Smooth muscle cell of the brain vasculature (primary cell): ENCODE data around the gene PHF2.

Source experiments
- DNase-seq: peaks from one replicate; pipeline ENCODE4 v3.0.0-alpha.2; 2012; ENCODE audit warnings: low read depth, low spot score

The PHF2 gene

DNA sequence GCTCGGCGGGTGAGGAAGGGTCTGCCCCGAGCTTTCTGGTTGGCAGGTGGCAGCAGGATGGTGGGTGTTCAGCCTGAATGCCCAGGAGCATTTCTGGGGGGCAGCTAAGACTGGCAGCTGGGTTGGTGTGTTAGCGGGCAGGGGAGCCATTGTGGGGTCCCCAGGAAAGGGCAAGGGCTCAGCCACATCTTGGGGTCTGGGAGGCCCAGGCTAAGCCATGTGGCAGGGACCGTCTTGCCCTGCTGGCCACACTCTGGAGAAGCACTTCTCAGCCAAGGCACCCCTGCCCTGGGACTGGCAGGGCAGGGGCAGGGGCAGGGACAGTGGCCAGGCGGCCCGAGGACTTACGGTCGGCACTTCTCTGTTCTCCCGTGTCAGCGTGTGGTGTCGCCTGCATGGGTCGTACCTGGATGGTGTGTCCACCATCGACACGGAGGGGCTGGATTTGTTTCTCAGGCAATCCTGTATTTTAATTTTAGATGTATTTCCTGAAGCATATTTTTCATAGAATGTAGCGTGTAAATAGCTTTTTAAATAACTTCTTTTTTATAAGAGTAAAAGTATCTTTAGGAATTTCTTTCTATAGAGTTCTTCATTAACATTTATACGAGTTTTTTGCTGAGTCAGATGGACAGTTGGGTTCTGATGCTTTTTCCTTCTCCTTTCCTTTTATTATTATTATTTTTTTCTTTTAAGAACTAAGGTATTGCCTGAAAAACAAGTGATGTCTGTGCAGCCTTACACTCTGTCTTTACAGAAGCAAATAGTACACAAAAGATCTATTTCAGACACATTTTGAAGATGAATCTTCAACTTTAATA is 102.0 kb downstream of the PHF2 start:
- no peak for DNase-seq

DNA sequence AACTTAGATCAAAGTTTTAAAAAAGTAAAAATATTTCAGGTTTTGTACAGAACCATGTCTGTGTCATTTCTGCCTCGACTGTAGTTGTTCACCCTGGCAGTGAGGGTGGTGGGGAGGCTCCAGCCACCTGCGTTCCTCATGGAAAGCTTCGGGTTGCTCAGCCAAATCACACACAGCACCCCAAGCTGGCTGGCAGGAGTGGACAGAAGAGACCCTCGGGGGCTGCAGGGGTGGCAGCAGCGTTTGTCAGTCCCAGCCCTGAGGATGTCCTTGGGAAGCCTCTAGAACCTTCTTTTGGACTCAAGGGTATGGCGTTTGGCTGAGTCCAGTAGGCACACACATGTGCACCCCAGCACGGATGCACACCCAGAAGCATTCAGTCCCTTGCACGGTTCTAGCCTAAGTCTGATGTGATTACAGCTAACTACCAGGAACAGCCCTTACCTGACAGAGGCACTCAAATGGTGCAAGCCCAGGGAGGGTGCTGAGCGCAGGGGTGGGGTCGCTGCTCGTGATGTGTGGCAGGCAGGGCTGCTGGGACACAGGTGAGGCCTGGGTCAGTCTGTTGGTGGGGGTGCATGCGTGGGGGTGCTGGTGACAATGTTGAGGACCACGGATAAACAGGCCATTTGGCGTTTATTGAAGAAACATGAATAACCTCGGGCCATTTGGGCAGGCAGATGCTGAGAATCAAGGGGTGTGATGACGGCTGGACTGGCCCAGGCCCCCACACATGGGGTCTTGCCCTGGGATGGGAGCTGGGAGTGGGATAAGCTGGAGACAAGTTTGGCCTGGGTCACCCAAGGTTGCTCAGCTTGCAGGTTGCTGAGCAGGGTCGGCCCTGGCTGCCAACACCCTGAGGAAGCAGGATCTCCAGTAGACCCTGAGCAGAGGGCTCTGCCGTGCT is 103.4 kb downstream of the PHF2 start:
- no peak for DNase-seq

DNA sequence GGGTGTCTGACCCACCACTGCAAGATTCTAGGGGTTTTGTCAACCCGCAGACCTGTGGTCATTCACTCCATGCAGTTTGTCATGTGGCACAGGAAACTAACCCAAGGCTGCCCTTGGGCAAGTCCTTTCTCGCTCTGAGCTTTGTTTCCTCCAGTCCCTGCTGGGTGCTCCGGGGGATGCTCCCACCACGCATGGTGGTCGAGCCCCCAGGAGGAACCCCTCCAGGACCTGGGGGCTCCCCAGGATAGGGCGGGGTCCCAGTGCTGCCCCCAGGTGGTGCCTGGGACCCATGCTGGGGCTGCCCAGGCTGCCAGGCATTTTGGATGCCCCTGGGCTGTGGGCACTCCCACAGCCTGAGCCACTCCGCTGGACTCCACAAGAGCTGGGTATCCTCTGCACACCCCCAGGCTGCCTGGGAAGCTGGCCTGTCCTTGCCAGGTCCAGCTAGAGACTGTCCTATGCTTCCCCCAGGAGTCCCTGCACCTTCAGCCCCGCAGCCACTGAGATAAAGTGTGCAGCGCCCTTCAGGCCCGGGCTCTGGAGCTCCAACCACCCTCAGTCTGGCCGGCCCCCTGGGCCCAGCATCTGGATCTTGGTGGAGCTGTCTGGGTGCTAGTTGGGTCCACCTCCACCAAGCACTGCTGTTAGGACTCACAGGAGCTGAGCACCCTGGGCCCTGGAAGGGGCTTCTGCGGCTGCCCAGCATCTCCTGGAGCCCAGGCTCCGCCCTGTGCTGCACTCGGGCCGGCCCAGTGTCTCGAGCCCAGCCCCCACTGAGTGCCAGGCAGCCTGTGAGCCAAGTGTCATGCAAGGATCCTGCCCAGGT is 104.3 kb downstream of the PHF2 start:
- no peak for DNase-seq

DNA sequence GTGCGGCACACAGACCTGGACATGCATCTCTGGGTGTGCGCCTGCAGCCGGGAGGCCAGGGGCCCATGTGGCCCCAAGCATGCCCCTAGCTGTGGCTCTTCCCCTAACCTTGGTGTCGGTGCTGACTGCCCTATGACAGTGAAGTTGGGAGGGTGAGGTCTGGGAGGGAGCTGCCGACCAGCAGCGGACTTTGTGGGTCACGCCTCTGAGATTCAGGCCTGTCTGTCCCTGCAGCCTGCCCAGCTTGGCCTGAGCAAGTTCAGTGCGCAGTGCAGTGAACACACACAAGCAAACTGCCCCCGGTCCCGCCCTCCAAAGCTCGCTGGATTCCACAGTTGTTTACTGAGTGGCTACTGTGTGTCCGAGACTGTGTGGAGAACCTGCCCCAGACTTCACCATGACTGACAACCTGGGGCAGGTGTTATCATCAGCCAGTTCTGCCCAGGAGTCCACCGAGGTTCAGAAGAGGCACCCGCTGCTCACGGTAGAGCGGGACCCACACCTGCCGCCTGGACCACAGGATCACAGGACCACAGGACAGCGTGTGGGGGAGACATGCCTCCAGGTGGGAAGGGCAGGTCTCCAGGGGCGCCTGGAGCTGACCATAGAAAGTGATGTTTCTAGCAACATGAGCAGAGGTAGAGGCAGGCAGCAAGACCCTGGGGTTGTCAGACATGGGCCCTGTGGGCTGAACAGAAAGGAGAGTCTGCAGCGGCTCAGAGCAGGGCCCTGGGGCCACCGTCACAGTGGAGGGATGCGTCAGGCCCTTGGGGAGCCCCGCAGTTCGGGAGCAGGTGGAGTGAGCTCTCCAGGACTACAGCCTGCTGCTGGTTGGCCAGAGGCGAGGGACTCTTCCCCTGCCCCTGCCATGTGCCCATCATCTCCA is 105.1 kb downstream of the PHF2 start:
- DNase-seq, result no peak

DNA sequence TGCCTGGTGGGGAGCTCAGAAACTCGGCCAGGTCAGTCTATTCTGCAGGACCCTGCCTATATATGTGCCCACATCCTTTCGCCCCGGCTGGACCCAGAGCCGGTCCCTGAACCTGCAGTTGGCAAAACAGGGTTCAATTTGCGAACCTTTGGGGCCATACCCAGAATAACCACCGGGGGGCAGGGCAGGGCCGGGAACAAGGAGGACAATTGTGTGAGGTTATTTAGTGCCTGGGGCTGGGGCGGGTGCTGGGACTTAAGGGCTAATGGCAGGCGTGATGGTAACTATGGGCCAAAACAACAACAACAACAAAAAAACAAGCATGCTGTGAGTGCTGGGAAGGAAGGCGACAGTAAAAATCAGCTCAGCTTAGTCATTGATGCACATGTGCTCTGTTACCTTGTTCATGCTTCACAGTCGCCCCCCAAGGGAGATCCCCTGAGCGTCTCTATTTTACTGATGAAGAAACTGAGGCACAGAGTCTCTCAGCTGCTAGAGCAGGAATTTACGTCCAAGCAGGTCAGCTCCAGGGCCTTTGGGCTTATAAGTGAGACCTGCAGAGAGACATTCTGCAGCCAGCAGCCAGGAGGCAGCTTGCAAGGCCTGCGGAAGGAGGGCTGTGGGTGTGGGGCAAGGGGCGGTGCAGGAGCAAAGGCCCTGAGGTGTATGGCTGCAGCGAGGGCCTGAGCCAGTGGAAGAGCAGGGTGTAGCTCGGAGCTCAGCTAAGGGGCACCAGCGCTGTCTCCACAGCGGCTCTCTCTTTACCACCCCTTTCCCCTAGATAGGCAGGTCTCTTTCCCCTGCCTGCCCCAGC is 106.0 kb downstream of the PHF2 start:
- no peak for DNase-seq

DNA sequence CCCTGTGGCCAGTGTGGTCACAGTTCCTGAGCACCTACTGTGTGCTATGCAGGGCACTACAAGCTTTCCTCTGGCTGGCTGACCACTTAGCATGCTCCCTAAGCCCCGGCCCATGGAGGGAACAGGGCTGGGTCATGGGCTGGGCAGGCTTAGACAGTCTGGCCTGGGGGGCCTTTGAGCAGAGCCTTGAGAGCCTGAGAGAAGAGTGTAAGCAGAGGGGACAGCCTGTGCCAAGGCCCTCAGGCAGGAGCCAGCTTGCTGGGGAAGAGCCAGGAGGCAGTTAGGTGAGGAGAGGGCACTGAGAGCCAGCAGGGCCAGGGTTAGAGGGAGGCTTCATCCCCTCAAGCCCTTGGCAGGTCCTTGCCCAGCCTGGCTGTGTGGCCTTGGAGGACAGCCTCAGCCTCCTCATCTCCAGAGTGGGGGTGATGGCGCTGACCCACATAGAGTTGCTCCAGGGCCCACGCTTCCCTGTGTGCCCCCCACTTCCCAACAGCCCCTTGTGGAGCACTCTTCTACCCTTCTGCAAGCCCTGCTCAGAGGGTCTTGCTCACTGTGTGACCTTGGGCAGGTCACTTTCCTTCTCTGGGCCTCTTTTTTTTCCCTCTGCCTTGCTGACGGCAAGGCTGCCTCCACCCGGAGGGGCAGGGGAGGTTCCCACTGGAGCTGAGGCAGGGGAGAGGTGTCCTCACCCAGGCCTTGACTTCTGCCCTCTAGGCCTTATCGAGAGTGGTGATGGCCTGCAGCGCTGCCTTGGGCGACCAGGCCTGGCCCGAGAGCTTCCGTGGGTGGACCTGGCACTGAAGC is 107.1 kb downstream of the PHF2 start:
- DNase-seq, result no peak

DNA sequence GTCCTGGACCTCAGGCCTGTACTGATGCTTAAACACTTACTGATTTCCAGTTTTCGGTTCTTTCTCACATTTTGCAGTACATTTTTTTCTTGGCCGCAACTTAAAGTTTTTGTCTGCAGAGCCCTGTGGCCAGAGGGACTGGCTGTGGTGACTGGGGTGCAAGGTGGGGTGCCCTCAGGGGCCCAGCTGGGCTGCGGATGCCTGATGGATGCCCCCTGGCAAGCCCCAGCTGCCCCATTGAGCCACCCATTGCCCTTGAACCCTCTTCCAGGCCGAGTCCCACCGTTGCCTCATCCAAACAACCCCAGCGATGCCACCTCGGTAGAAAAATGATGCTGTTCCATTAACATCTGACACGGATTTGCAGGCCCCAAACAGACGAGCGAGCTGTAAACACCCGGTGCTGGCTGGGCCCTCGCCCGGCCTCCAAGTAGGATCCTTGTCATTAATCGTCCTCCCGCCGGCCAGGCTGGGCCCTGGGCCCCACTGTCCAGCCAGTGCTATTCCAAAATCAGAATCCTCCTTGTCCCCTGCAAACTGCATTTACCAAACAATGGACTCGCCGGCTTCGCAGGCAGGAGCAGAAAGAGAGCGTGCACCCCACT is 107.9 kb downstream of the PHF2 start:
- no peak for DNase-seq

DNA sequence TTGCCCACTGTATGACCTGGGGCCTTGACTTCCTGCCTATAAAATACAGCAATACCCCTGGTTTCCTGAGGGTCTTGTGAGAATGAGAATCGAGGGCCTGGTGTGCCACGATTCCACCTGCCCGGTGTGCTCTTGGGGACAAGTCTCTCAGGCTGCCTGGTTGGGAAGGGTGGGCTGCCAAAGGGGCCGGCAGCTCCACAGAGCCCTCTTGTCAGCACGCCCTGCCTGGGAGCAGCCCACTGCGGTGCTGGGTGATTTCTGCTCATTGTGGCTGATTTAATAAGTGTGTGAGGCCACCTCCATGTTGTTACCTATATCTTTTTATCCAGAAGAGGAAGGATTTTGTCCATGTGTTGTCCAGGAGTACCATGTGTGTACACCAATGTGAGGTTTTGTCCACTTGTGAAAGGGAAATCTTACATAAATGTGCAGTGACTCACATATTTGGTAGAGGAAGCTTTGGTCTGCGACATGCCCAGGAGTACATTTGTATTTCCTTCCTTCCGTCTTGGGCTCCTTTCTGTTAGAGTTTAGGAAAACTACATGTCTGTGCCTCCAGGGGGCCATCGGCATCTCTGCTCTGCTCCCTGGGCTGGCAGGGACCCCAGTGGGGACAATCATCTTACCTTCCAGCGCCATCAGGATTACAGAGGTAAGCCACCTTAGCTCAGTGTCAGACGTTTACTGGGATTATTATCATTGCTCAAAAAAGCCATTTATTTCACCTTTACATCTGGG is 108.6 kb downstream of the PHF2 start:
- no peak for DNase-seq

DNA sequence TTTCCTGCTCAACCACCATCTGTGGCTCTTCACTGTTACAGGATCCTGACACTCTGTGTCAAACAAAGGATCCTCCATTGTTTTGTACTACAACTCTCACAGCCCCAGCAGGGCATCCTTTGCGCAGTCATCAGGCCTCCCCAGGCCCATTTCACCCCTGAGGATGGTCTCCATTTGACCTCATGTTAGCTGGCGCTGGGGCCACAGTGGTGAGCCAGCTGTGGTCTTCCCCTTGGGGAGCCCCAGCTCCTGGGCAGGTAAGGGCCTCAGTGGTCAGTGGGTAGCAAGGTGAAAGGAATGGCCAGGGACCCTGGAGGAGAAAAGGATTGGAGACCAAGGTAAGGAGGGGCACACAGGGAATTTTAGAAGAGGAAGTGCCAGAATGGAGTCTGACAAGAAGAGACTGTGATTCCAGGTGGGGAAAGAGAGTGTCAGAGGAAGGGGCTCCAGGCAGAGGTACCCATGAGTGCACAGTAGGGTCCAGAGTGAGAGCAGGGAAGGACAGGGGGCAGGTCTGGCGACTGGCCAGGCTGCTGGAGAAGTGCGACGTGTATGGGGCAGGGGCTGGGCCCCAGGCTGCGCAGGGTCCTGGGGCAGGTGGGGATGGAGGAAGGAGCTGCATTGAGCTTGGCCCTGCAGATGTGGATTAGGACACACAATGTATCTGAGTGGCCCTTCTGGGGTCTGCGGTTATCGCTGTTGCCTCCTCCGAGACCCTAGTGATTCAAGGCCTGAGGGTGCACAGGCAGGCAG is 109.9 kb downstream of the PHF2 start:
- DNase-seq, result no peak

DNA sequence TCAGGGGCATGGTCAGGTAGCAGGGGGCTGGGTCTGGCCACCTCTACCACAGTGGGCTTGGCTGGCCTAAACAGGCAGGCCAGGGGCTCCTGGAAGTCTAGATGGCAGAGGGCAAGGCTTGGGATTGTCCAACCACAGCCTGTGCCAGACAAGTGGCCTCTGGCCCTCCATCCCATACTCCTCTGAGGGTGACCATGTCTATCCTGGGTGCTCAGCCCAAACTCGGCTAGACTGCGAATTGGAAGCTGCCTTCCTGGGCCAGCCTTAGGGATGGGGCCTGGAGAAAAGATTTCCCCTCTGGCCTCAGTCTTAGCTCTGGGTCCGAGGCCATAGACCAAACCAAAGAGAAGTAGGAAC is 110.5 kb downstream of the PHF2 start:
- no peak for DNase-seq

DNA sequence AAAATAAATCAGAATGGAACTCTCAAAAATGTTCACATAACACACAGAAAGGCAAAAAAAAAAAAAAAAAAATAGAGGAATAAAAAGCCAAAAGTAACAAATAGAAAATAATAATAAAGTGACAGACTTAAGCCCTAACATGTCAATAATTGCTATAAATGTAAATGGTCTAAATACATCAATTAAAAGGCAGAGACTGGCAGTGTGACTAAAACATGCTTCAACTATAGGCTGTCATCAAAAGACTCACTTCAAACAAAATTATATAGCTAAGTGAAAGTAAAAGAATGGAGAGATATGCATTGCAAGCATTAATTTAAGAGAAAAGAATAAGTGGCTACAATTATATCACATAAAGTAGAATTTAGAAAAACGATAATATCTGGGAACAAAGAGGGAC is 114.2 kb downstream of the PHF2 start:
- DNase-seq, result no peak

DNA sequence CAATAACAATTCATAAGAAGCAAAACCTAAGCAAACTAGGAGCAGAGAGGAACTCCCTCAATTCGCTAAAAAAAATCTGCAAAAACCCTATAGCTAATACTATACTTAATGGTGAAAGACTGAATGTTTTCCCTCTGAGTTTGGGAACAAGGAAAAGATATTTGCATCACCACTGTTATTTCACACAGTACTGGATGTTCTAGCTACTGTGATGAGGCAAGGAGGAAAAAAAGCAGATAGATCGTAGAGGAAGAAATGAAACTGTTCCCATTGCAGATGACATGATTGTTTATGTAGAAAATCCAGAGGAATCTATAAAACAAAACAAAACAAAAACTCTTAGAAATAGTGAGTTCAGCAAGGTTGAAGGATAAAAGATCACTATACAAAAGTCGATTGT is 116.7 kb downstream of the PHF2 start:
- no peak for DNase-seq

DNA sequence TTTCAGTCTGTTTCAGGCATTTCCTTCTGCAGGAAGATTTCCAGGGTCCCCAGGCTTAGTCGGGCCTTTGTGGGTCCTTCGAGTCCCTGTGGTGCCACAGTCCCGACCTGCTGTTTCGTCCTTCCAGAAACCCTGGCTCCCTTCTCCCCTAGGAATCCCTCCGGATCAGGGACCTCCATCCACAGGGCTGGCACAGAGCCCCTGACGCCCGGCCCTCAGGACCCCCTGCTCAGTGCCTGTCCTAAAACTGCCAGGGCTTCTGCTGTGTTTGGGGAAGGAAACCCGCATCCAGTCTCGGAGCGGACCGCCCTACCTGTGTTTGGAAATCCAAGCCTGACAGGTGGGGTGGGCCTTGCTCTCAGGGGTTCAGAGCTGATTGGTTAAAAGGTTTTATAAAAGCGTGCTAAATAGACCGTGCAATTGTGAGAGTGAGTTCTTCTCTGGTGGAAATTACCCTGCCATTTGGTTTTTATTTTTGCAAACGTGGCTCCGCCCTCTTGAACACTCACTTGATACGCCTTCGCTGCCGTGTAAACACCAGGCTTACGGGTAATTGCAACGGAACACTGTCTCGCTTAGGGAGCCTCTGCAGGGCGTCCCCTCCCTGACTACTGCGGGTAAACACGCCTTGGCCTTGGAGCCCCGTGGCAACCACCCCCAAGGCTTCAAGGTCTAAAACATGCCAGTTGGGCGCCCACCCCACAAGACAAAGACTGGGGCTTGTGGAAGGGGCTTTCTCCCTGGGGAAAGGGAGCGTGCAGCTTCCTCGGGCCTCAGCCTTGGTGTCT is 121.2 kb downstream of the PHF2 start:
- no peak for DNase-seq

DNA sequence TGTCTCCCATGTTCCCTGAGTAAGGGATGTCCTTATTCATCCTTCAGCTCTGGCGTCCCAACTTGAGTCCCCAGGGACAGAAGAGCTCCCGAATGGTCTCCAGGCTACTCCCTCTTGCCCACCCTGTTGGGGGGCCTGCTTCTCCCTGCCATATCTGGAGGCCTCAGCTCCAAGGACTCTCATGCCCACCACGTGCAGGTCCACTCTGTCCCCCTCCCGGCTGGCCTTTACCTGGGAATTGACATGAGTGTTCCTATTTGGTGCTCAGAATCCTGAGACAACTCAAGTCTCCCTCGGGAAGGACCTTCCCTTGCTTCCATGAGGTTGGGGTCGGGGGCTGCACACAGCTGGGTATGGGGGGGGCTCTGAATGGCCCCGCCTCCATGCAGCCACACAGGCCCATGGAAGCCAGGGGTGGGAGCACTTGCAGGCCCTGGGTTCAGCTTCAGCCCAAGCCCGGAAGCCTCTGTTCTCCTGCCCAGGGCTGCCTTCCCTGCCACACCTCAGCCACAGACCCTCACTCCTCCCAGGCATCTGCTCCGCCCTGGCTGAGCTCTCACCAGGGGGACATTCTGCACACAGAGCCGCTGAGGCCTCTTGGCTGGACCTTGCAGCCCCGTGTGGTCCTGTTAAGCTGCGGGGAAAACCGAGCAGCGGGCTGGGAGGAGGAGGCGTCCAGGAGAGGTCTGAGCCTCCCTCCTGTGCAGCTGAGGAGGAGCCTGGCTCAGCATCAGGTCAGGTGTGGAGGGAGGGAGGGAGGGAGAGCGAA is 121.9 kb downstream of the PHF2 start:
- DNase-seq, result no peak

DNA sequence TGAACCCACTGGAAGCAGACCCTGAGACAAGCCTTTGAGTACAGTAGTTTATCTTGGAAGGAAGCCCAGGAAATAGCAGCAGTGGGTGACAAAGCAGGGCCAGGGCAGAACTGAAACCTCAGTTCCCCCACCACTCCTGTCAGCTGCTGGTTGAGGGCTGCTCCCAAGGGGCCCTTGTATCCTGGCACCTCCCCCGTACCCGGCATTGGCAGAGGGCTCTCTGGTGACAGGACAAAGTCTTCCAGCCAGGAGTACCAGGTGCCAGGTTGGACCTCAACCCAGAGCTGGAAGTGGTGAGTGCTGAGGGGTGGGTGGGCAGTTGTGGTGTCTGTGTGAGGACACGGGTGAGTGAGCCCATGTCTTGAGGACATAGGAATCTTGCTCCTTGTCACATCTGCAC is 123.3 kb downstream of the PHF2 start:
- DNase-seq, result no peak
